IPS DF 4.7 (cell line): ENCODE results near the gene ZNF526.

Experiments
- DNase-seq: peaks from one replicate; pipeline ENCODE4 v3.0.0-alpha.2; 2013; ENCODE audit warnings: low spot score; ENCODE audit errors: extremely low read depth

Gene ZNF526

DNA sequence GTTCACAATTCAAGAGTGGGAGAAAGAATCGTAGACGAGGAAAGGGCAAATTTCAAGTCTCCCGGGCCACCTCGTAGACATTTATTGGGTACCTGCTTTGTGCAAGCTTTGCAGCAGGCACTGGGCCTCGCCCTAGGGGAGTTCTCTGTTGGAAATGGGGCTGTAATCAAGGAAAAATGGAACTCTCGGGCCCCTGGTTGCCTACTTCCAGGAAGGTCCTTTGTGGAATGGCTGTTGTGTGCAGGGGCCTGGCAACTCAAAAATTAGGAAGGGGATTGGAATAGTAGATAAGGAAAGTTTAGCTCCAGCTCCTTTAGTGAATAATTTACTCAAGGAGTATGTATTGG, 612 bp downstream of the ZNF526 start:
- no peak for DNase-seq

DNA sequence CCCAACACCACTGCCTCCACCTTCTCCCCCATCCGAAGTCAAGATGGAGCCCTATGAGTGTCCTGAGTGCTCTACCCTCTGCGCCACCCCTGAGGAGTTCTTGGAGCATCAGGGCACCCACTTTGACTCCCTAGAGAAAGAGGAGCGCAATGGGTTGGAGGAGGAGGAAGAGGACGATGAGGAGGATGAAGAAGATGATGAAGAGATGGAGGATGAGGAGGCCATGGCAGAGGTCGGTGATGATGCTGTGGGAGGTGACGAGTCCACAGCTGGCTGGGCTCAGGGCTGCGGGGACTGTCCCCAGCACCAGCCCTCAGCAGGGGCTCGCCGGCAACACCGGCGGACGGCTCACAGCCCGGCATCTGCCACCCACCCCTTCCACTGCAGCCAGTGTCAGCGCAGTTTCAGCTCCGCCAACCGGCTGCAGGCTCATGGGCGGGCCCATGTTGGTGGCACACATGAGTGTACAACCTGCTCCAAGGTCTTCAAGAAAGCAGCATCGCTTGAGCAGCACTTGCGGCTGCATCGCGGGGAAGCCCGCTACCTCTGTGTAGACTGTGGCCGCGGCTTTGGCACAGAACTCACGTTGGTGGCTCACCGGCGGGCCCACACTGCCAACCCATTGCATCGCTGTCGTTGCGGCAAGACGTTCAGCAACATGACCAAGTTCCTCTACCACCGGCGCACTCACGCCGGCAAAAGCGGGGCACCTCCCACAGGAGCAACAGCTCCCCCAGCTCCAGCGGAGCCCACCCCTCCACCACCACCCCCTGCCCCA, 5.0 kb downstream of the ZNF526 start:
- DNase-seq, result no peak

DNA sequence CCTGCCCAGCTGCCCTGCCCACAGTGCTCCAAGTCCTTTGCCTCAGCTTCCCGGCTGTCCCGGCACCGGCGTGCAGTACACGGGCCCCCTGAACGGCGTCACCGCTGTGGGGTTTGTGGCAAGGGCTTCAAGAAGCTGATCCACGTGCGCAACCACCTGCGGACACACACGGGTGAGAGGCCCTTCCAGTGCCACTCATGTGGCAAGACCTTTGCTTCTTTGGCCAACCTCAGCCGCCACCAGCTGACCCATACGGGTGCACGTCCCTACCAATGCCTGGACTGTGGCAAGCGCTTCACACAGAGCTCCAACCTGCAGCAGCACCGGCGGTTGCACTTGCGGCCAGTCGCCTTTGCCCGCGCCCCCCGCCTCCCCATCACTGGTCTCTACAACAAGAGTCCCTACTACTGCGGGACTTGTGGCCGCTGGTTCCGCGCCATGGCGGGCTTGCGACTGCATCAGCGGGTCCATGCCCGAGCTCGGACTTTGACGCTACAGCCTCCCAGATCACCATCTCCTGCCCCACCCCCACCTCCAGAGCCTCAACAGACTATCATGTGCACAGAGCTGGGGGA, 5.7 kb downstream of the ZNF526 start:
- DNase-seq, result no peak

DNA sequence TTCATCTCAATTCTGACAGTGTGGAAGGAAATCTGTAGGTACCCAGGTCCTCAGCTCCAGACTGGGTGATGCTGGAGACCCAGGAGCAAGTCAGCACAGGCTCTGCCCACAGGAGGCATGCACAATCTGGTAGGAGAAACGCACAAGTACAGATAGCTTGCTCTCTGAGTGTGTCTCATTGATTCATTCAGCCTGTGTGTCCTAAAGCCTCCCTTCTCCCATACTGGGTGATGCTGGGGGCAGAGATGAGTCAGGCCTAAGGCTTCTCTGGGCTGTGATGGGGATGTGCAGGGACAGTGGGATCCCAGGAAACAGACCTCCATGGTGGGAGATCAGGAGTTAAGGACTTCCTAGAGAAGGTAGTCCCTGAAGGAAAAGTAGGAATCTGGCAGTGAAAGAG, 6.8 kb downstream of the ZNF526 start:
- DNase-seq, result no peak

DNA sequence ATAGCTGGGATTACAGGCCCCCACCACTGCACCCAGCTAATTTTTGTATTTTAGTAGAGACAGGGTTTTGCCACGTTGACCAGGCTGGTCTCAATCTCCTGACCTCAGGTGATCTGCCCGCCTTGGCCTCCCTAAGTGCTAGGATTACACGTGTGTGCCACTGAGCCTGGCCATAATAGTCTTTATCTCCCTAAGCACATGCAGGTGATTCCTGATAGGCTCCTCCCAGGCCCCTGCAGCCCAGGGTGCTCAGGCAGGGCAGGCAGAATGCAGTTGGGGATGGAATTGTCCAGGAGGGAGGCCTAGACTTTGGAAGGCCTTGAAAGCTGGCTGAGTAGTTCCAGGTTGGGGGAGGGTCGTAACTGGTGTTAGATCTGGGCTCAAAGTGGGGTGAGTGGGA, 8.5 kb downstream of the ZNF526 start:
- DNase-seq, result no peak

DNA sequence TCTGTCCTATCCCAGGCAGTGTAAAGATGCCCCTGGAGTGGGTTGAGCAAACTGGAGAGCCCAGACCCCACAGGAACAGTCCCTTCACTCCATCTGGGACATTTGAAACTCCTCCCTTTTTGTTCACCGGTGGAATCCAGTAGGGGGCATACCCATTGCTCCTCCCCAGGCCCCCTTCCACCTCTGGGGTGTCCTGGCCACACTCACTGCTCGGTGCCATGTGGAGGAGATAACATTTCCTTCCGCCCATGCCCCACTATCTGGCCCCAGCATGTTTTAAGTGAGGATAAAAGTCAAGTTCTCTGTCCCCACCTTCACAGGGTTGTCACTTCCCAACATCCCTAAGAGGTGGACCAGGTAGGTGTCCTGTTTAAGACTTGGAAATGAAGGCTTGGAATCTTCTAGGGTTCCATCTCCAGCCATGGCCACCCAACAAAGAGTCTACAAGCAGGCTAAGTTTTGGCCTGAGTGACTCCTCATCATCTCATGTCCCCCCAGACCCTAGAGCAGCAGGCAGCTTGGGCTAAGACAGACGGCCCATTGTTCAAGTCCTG, 9.3 kb downstream of the ZNF526 start:
- DNase-seq, result no peak

DNA sequence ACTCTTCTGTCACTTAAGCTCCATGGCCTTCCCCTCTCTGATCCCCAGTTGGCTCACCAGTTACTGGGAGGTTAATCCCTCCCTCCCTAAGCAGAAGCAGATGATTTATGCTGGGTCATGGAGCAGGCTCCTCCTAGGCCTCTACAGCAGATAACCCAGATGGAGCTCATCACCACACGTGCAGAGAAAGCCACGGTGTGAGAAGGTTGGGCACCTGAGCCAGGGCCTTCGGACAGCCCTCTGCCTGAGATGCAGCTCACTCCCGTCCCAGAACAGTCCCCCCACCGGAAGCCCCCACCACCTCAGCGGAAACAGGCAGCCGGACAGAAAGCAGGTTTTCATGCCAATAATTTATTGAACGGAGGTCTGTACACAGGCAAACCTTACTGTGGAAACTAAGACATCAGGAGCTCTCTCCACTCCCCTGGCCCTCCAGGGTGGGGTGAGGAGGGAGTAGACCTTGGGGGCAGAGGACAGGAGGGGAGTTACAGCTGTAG, 9.8 kb downstream of the ZNF526 start:
- no peak for DNase-seq

DNA sequence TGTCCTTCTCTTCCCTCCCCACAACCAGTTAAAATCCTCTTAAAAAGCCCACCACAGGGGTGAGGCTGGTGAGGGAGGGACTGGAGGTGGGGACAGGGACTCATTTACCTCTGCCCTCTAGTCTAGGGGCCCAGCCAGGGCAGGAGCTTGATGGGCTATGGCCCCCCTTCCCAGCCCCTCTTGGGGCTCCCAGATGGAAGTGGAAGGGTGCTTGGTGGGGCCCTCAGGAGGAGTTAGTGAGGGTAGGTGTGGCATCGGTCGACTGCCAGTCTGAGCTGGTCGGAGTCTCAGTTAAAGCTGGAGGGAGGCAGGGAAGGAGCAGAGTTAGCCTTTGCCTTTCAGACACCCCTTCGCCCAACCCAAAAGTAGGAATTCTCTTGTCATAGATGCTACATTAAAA, 10.5 kb downstream of the ZNF526 start:
- no peak for DNase-seq

DNA sequence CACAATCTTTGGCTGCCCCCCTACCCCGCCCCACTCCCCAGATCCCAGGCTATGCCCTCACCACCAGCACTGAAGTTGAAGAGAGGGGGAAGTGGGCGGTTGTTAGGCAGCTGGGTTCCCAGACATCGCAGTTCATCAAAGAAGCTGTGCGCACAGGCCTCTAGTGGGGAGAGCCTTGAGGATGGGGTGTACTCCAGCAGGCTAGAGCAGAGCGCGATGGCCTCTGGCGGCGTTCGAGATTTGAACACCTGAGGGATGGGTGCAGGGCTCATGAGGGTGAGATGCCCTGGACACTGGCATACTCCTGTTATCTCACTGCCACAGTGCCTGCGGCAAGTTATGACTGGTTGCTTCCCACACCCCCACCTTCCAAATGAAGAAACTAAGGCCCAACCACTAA, 12.3 kb downstream of the ZNF526 start:
- DNase-seq, result no peak

DNA sequence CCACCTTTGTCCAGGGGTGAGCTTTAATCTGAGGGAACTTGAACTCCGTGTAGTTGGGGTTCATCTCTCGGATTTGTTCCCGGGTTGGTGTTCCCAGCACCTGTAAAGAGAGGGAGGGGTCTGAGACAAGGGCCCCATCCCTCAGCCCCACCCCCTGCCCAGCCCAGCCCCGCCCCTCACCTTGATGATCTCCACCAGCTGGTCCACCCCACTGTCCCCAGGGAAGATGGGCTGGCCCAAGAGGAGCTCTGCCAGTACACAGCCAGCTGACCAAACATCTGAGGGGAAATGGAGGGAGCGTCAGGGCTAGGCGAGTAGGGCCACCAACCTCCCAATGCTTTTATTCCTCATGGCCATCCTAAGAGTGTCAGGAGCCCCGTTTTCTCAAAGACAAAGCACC, 13.0 kb downstream of the ZNF526 start:
- DNase-seq, result no peak

DNA sequence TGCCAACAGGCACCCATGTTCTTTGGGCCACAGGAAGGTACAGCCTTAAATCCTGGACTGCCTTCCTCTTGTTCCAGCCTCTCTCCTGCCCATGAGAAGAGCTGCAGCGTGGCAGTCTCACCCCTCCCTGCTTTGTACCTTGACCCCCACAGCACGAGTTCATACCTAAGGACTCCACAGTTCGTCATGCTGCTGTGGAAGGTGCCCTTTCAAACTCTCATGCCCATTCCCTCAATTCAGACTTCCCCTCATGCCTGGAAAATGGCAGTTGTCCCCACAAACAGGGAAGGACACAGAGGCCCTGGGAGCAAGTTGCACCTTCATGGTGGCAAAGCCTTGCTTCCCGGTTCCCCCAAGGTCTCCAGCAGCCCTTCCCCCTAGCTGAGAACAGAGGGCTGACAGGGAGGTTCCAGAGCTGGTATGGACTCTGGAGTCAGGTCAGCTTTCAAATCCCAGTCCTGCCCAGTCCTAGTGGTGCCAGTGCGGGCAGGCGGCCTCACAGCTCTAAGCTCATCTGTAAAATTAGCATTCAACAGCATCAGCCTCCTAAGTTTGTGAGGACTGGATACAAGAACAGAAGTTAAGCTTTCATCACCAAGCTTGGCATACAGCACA, 13.7 kb downstream of the ZNF526 start:
- no peak for DNase-seq

DNA sequence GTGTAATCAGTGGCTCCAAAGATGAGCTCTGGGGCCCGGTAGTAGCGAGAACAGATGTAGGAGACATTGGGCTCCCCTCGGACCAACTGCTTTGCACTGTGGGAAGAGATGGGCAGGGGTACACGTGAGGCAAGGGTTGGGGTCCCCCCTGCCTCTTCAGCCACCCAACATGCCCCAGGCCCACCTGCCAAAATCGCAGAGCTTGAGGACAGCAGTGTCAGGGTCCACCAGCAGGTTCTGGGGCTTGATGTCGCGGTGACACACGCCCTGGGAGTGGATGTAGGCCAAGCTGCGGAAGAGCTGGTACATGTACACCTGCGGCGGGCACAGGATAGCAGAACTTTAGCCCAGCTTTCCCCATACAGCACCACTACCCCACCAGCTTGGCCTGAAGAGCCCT, 14.3 kb downstream of the ZNF526 start:
- no peak for DNase-seq

DNA sequence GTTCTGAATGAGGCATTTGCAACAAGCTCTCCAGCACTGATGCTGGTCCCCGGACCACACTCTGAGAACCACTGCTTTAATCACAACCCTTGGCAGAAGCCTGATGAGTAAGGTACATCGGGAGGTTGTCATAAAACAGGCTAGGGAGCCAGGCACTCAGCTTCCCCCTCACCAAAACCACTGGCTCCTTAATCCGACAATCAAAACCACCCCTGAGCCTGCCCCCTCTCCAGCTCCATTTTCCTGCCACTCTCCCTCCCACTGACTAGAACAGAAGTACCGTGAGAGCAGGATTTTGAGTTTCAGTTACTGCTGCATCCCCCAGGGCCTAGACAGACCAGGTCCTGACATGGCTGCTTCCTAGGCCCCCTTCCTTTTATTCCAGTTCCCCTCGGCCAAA, 15.1 kb downstream of the ZNF526 start:
- DNase-seq, result no peak

DNA sequence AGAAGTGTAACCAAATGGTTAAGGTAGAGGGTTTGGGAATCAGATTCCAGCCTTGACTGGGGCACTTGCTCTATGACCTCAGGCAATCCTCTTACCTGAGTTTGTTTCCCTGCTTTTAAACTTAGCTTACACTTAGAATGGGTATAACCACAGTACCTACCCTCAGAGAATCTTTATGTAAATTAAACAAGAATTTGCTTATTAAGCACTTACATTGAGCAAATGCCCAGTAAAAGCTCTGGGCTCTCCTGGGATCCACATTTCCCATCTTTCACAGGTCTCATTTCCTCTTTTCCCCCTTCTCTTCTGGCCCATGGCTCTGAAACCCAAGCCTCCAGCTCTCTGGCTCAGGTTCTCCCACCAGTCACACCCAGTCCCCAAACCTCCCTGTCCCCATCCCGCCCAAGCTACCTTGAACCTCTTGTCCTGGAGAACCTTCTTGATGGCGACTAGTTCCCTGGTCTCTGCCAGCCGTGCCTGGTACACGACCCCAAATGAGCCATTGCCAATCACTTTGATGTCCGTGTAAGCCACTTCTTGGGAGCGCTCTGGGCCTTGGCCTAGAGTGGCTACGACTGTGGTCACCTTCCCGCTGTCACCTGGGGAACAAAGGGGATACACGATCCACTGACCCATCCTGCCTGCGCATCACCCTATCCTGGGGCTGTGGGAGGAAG, 19.6 kb downstream of the ZNF526 start:
- DNase-seq, result no peak

DNA sequence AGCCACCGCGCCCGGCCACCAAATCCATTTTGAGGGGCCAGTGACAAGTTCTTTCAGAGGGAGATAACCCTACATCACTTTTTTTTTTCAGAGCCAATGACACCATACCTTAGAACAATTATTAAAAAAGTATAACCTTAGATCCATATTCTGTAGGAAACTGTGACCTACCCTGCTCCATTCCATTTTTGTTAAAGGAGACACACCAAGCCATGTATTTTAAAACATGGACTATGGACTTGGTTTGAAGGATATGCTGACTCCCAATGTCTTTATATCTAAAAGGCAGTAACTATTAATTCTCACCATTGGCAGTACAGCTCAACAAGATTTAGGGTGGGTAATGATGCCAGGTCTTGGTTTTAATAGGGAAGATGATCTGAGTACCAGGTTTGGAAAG, 21.2 kb downstream of the ZNF526 start:
- no peak for DNase-seq

DNA sequence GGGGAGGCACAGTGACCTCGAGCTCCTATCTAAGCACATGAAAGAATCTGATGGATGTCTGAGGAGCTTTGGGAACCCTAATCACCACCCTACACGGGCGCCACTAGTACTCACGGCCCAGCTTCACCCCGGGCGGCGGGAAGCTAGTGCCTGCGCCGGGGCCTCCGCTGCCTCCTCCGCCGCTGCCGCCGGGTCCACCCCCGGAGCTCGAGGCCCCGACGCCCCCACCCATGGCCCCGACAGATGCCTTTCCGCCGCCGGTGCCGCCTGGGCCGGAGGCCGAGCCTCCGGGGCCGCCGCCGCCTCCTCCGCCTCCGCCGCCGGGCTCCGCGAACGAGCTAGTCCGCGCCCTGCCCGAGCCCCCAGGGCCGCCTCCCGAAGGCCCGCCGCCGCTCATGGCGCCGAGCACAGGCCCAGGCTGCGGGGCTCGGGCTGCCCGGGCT, 22.0 kb downstream of the ZNF526 start:
- DNase-seq, result no peak

DNA sequence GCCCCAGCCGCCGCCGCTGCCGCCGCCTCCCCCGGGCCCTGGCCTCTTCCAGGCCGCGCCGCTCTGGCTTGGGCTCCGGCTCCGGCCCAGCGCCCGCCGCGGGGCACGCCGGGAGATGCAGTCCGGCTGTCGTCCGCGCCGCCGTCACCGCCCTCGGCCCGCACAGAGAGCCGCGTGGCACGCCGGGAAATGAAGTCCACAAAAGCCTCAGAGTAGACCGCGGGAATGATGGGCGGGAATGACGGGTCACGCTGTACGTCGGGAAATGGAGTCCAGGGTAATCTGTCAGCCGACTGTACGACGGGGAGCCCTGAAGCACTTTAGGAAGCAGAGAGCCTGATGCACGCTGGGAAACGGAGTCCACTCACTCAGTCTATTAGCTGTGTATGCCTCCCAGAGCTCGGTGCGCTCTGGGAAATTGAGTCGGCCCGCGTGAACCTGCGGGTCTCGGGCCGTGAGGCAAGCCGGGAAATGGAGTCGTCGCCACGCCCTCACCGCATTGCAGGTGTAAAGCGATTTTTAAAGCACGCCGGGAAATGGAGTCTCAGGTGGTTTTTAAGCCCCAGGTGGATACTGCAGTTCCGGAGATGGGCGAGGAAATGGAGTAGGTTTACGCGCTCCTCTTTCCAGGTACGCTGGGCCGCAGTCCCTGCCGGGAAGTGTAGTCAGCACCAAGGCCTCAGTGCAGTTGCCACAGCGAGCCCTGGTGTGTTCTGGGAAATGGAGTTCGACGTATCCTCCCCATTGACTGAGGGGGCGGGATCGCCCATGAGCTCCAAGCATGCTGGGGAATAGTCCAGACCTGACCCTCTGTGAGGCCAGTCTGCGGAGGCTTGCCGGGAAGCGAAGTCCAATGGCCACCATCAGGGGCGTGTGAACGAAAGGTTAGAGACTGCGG, 22.6 kb downstream of the ZNF526 start, which contains the start of gene GSK3A:
Gene GSK3A, minus strand, starts transcription at position 91 of the 898 bp plus-strand sequence. CDS start 137 bp downstream, outside the sequence.
- peak; percentile 98 for DNase-seq

DNA sequence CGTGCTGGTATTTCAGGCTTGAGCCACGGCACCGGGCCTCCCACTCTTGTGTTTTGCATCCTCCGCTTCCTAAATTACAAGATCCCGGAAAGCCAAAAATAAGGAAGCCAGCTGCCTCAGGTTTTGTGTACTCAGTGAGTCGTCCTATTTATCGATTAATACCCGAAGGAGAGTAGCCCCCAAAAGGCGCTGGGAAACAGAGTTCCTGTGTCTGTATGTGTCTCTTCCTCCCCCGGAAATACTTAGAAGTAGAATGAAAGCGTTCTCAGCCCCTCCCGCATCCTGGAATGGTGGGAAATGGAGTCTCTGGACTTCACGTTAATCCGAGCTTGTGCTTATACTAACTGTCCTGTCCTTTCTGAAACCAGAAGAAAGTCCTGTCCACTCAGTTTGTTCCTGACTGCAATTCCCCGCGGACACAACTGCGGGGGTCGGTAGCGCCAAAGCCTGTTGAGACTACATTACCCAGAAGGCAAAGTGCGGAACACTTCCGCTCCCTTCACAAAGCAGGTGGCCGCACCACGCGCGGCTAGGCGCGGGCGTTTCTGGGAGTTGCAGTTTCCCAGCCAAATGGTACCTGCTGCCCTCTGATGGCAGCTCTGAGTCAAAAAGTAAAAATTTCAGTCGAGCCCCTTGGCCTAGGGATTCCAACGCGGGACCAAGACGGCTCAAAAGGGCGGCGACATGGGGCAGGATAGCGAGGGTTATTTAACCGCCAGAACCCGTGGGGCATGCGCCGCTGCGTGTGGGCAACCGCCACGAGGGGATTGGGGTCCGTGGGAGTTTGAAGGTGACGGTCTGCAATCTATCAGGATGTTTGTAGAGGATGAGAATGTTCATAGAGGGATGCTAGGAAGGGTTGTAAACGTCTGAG, 24.5 kb downstream of the ZNF526 start:
- DNase-seq, result peak; percentile 83

DNA sequence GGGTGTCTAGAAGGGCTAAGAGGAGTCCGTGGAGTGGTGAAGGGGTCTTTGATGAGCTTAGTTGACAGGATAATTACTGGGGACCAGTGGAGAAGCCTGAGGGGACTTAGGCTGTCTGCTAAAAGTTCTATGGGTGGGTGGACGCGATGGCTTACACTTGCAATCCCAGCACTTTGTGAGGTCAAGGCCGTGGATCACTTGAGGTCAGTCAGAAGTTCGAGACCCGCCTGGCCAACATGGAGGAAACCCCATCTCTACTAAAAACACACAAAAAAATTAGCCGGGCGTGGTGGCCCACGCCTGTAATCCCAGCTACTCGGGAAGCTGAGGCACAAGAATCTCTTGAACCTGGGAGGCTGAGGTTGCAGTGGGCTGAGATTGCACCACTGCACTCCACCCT, 25.1 kb downstream of the ZNF526 start:
- no peak for DNase-seq
